Measurements from ENCODE around the gene FFAR1. TPM values are rescaled to one million over a fixed set of nuclear protein-coding genes. Genes with fewer than 3 reads are reported as not detected.

FFAR1 gene
- total RNA-seq, 1 donor from 2014 or later, result not detected

DNA sequence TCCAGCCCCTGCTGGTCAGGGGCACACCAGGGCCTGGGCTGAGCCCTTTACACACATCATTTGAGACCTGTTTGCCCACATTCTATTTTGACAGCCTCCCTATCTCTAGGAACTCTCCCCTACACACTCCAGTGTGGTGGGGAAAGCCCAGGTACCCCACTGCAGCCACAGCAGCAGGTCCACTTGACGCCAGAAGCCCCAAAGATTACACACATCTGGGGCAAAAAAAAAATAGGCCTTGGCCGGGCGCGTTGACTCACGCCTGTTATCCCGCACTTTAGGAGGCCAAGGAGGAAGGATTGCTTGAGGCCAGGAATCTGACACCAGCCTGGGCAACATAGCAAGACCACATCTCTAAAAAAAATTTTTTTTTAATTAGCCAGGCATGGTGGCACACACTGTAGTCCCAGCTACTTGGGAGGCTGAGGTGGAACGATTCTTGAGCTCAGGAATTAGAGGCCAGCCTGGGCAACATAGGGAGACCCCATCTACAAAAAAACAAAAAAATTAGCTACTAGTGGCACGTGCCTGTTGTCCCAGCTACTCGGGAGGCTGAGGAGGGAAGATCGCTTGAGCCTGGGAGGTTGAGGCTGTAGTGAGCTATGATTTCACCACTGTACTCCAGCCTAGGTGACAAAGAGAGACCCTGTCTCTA, 36.8 kb upstream of the FFAR1 start:
- Mint-ChIP-seq H3K27me3 (ENCODE audit: low read depth) (no peaks in the 10 kb centered on the region), H3K36me3 (ENCODE audit: low read depth) (no peaks in the 10 kb centered on the region), H3K9me3 (no peaks in the 10 kb centered on the region), H3K27ac (ENCODE audit: unreplicated experiment) (no peak overlapping the region), H3K4me1 (peaks cover 18% of the 10 kb centered on the region), H3K4me3 (no peak overlapping the region)
- TF ChIP-seq, protein P1, sequence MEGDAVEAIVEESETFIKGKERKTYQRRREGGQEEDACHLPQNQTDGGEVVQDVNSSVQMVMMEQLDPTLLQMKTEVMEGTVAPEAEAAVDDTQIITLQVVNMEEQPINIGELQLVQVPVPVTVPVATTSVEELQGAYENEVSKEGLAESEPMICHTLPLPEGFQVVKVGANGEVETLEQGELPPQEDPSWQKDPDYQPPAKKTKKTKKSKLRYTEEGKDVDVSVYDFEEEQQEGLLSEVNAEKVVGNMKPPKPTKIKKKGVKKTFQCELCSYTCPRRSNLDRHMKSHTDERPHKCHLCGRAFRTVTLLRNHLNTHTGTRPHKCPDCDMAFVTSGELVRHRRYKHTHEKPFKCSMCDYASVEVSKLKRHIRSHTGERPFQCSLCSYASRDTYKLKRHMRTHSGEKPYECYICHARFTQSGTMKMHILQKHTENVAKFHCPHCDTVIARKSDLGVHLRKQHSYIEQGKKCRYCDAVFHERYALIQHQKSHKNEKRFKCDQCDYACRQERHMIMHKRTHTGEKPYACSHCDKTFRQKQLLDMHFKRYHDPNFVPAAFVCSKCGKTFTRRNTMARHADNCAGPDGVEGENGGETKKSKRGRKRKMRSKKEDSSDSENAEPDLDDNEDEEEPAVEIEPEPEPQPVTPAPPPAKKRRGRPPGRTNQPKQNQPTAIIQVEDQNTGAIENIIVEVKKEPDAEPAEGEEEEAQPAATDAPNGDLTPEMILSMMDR (conservative IDR thresholded peaks at IDR 0.05), result no peak
- DNase-seq (ENCODE audit: low read depth, low spot score), result no peak

DNA sequence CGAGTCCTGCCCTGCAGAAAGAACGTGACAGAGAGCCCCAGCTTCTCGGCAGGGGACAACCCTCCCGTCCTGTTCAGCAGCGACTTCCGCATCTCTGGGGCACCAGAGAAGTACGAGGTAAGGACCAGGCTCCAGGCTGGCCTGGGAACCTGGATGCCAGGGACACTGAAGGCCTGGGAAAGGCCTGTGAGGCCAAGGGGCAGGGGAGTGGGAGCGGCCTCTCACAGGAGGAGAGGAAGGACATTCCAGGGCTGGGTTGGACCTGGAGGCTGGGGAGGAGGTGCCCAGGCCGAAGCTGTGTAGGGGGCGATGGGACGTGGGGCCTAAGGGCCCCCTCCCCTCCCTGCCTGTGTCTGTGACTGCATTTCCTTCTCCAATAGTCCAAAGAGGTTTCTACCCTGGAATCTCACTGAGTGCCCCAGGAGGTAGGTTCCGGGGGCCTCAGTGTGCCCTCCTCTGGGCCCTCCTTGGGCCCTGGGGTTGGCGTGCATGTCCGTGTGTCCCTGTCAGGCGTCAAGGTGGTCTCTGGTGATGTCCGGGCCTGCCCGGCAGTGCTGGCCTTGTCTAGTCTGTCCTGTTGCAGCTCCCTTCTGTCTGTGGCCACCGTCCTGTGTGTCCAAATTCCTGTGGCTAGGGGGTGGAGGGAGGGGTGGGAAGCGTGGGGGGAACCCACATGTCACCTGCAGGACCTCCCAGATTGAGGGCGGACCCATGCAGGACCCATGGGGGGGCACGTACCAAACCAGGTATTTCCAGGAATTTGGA, 35.6 kb upstream of the FFAR1 start:
- Mint-ChIP-seq H3K9me3 (no peaks in the 10 kb centered on the region), H3K4me3 (no peak overlapping the region), H3K27ac (ENCODE audit: unreplicated experiment) (no peak overlapping the region), H3K27me3 (ENCODE audit: low read depth) (no peaks in the 10 kb centered on the region), H3K36me3 (ENCODE audit: low read depth) (no peaks in the 10 kb centered on the region), H3K4me1 (peaks cover 18% of the 10 kb centered on the region)
- no peak for DNase-seq (ENCODE audit: low read depth, low spot score)
- TF ChIP-seq, protein P1 (conservative IDR thresholded peaks at IDR 0.05), result no peak

DNA sequence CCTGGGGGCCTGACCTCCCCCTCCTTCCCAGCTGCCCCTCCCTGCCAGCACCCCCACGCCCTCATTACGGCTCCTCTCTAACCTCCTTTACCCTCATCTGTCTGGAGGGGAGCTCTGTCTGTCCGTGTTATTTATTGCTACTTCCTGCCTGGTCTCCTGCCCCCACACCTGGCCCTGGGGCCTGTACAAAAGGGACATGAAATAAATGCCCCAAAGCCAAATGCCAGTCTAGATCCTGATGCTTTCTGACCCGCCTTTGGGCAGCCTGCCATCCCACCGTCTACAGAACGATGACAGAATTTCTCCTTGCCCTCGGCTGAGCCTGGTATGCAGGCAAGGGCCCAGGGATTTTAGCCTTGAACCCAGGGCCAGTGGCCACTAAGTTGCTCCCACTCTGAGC, 34.1 kb upstream of the FFAR1 start:
- no peaks in the 10 kb centered on the region for H3K36me3 Mint-ChIP-seq (ENCODE audit: low read depth)
- no peak overlapping the region for H3K27ac Mint-ChIP-seq (ENCODE audit: unreplicated experiment)
- H3K4me3 Mint-ChIP-seq, result no peak overlapping the region
- H3K9me3 Mint-ChIP-seq, result no peaks in the 10 kb centered on the region
- DNase-seq (ENCODE audit: low read depth, low spot score), result no peak
- TF ChIP-seq, protein P1 (conservative IDR thresholded peaks at IDR 0.05), result no peak
- peaks cover 21% of the 10 kb centered on the region for H3K4me1 Mint-ChIP-seq
- no peaks in the 10 kb centered on the region for H3K27me3 Mint-ChIP-seq (ENCODE audit: low read depth)

DNA sequence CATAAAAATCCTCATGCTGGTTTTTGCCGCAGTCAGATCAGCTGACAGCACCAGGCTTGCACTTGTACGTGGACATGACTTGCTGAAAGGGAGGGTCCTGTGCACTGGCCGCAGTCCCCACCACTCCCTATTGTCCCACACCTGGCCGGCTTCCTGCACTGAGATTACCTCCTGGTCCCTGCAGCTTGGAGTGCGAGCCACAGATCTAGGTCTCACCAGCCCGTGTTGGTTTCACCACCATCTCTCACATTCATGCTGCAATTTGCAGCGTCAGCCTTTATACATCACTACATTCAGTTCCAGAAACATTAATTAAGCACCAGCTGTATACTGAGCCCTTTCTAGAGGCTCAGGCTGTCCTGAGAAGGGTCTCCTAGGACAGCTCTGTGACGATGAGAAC, 33.7 kb upstream of the FFAR1 start:
- no peak overlapping the region for H3K27ac Mint-ChIP-seq (ENCODE audit: unreplicated experiment)

DNA sequence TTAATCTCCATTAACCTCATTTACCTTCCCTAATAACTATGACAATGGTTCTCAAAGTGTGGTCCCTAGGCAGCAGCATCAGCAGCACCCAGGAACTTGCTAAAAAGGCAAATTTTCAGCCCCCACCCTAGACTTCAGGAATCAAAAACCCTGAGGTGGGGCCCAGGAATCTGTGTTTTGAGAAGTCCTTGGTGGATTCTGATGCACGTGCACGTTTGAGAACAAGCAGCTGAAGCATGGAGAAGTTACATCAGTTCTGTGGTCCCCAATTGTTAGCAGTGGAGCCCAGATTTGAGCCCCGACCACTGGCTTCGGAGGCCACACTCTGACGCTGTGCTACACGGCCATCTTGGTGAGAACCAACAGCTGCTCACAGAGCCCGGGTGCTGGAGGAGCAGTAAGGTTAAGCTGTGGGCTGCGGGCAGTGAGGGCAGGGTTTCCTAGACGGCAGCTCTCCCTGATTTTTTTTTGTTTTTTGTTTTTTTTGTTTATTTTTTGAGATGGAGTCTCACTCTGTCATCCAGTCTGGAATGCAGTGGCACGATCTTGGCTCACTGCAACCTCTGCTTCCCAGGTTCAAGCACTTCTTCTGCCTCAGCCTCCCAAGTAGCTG, 32.7 kb upstream of the FFAR1 start:
- no peak for DNase-seq (ENCODE audit: low read depth, low spot score)
- H3K36me3 Mint-ChIP-seq (ENCODE audit: low read depth), result no peaks in the 10 kb centered on the region
- H3K27me3 Mint-ChIP-seq (ENCODE audit: low read depth), result no peaks in the 10 kb centered on the region
- TF ChIP-seq, protein P1 (conservative IDR thresholded peaks at IDR 0.05), result no peak
- H3K4me3 Mint-ChIP-seq, result no peak overlapping the region
- H3K9me3 Mint-ChIP-seq, result no peaks in the 10 kb centered on the region
- peaks cover 13% of the 10 kb centered on the region for H3K4me1 Mint-ChIP-seq
- H3K27ac Mint-ChIP-seq (ENCODE audit: unreplicated experiment), result no peak overlapping the region

More for the DNA sequence above, 33.7 kb upstream of the FFAR1 start:
- DNase-seq (ENCODE audit: low read depth, low spot score), result no peak
- no peaks in the 10 kb centered on the region for H3K36me3 Mint-ChIP-seq (ENCODE audit: low read depth)
- H3K4me3 Mint-ChIP-seq, result no peak overlapping the region
- TF ChIP-seq, protein P1 (conservative IDR thresholded peaks at IDR 0.05), result no peak
- peaks cover 21% of the 10 kb centered on the region for H3K4me1 Mint-ChIP-seq
- H3K27me3 Mint-ChIP-seq (ENCODE audit: low read depth), result no peaks in the 10 kb centered on the region
- no peaks in the 10 kb centered on the region for H3K9me3 Mint-ChIP-seq

All from neural crest cell (in vitro differentiated cells).